Fibroblast of skin of left quadriceps (primary cell): ENCODE results near the gene GSE1.
A peak's percentile ranks its signal among the peaks of the same experiment; 100 is the strongest.

Source experiments
- DNase-seq, 2 experiments: peaks; one replicate each; pipeline ENCODE4 v3.0.0-alpha.2; 2013; ENCODE audit warnings: low read depth in 2 of 2

GSE1 gene

GRCh38 chr16:85605051-85605911 is 7.8 kb upstream of the GSE1 start:
- DNase-seq: no peak

DNA sequence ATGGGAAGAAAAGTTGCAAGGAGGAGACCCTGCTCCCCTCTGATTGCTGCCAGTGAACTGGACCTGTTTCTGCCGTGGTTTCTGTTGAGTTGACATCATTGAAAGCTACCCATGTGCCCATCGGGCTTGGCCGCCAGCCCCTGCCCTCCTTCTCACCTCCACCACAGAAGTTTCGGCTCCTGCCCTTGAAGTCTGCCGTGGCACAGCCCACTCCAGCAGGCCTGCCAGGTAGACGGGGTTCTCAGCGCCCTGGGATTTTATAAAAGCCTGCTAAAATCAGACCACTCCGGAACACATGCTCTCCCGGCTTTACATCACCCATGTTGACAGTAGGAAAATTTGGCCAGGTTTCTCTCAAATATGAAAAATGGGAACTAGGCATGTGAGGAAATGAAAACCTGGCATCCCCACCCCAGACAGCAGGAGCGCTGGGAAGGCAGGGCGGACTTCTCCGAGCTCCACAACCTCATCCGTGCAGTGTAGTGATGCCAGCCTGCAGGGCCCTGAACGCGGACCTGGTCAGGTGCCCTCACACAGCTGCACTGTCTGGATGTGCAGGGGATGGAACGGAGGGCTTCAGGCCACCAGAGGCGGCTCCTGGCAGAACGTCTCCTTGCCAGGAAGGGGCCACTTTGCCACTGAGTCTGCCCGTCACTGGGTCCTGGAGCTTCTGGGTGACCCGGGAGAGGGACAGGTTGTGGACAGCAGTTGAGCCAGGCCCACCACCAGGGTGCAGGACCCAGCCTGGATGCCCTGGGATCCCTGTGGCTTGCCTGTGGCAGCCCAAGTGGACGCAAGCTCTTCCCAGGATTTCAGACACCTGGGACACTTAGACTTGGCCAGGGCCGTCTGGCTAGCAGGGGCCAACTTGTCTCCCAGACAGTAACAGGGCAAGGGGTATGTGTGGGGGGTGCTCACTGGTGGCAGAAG is 6.9 kb upstream of the GSE1 start:
- DNase-seq: no peak

DNA sequence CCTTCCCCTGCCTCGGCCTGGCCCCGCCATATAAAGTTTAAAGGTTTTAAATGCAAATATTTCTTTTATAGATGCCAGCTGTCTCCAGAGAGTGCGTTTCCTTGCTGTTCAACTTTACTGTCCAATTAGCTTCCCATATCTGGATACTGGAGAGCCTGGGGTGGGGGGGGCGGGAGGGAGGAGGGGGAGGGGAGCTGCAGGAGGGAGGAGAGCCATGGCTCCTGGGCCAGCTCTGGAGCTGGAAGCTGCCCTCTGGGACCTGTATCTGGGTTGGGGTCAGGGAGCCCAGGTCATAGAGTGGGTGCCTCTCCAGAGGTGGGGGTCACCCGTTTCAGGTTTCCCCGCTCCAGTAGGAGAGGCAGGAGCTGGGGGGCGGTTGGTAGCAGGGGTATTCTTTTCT is 6.2 kb upstream of the GSE1 start:
- DNase-seq: no peak

DNA sequence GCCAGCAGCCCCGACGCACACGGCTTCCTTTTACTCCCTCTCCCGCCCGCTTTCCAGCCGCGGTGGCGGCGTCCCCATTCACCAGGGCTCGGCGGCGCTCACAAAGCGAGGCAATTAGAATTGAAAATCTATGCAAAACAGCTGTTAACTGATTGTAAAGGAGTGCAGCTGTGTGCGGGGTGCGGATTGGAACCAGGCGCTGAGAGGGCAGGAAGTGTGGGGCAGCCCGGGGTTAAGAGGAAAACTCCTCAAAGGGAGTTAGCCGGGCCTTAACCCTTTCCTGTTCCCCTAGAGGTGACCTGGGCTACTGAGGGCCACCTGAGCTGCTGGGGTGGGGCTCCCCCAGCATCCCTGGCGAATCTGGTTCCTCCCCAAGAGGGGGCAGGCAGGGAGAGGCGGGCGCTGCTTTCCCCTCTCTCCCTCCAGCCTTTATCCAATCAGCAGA is 5.8 kb upstream of the GSE1 start:
- DNase-seq: no peak

DNA sequence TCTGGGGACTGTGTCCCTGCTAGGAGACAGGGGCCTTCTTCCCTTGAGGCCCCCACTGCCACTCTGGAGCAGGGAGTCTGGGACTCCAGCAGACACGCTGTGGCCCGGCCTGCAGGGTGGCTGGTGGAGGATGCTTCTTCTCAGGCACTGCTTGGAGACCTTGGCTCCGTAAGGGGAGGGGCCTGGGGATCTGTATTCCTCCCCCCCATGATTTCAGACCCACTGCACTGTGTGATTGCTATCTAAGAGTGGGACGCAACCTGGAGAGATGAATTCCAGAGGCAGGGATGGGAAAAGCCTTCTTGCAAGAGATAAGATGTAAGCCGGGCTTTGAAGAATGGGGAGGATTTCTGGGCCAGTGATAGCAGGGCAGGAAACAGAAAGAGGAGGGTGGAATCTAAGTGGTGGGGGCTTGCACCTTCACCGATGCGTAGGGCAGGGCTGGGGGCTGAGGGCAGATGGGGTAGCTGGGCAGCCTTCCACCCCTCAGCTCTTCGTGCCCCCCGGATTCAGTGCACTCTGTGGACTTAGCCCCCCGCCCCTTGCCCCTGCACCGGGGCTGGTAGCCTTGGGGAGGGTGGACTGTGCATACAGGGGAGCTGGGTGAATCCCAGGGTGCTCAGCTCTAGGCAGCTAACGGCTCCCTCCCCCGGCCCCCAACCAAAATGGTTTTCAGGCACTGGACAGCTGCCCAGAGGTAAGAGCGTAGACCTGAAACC is 5.2 kb upstream of the GSE1 start:
- DNase-seq: no peak

DNA sequence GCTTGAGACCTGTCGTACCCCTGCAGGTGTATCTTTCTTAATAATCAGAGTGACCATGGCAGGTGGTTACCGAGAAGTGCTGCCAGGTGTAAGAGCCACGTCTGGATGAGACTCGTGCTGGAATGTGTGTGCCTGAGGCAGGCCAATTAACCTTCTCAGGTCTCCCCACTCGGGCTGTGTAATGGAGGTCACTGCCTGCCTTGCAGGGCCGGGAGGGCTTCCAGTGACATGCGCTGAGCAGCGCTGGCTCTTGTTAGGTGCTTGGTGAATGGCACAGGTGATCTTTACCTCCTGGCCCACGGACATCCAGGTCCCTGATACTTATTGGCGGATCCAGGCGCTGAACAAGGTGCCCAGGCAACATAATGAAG is 4.6 kb upstream of the GSE1 start:
- no peak for DNase-seq

- no peak for DNase-seq
Observed at GRCh38 chr16:85608887-85609286, 4.2 kb upstream of the GSE1 start.

DNA sequence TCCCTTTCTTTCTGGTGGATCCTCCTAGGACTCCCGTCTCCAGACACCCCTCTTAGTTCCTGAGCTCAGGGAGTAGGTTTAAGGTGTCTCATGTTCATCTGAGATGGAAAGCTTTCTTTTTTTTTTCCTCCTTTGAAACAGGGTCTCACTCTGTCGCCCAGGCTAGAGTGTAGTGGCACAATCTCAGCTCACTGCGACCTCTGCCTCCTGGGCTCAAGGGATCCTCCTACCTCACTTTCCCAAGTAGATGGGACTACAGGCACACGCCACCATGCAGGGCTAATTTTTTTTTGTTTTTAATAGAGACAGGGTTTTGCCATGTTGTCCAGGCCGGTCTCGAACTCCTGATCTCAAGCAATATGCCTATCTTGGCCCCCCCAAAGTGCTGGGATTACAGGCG is 3.6 kb upstream of the GSE1 start:
- DNase-seq: no peak

GRCh38 chr16:85610059-85610445 is 3.1 kb upstream of the GSE1 start:
- DNase-seq: no peak

DNA sequence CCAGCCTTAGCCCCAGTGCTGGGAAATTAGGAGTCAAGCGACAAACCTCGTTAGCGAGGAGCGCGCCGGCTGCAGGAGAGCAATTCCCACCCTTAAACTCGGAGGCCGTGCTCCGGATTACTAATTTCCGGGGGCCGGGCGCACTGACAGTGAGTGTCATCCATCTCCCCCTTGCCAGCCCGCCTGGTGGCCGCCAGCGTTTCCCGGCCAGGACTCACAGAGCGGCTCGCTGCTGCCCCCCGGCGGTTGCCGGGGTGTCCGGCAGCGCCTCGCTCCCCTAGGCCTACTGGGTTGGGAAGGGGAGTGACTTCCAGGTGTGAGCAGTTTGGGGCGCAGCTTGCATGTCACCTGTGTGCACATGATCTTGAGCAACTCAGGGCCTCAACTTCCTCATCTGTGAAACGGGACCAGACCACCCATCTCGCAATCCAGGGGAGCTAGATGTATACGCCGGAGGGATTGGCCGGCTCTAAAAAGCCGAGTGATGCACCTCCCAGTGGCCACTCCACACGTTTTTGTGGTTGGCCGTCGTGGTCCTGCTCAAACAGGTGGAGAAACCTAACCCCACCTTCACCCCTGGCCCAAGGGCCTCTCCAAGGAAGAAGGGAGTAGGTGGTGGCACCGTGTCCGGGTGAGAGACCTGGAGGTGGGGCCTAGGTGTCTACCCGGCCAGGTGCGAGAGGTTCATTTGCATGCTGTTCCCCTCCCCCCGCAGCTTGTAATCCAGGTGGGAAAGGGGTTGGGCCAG is 2.5 kb upstream of the GSE1 start:
- DNase-seq: peak; percentile 70 to 71

GRCh38 chr16:85611194-85611443 is 2.0 kb upstream of the GSE1 start:
- no peak for DNase-seq

DNA sequence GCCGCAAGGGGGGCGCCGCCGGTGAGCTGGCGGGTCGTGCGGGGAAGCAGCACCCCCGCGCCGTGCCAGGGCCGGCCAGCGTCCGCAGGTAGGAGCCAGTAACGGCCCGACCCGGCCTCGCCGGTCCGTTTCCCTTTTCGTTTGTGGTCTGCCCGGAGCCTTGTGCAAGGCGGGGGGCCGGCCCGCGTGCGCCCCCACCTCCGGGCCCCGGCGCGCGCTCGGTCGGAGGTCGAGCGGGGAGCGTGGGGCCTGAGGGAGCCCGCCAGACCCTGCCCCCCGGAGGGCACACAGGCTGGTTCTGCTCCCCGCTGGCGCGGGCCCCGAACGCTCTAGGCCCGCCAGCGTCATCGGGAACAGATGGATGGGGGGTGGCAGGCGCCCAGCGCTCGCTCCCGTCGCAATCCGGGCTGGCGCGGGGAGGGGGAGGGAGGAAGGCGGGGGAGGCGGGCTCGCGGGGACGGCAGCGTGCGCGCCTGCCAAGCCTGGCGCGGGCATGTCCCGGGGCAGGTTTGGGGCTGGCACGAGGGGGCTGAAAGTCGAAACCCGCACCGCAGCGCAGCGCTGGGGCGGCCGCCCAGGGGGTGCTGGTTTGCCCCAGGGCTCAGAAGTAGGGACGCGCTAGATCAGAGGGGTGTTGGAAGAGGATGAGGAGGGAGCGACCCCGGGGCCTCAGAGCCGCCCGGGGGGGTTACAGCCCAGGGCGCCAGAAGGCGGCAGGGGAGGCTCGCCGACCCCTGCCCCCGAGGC is 1.5 kb upstream of the GSE1 start:
- DNase-seq: peak; percentile 56 to 63

DNA sequence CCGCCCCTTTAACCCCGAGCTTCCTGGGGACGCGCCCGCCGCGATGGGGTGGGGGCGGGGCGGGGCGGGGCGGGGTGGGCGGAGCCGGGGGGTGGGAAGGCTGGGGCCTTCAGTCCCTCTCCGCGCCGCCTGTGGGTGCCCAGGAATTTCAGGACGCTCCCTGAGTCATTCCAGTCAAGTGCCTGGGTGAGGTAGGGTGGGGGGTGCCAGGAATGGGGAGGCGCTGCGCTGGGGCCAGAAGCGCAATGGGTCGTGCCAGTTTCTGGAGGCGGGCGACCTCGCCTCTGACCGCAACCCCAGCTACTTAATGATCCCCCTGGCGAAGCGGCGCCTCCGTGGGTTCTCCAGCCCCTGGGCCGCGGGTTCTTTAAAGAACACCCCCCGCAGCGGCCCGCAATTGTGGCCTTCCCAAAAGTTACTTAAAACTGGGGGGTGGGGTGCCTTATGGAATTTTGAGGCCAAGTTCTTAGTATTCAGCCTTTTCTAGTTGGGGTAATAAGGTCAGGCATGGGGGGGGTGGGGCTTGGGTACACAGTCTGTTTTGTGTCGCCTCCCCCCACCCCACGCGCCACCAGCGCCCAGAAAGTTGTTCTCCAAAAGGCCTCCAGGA is 826 bp upstream of the GSE1 start:
- DNase-seq: peak; percentile 74 to 77

DNA sequence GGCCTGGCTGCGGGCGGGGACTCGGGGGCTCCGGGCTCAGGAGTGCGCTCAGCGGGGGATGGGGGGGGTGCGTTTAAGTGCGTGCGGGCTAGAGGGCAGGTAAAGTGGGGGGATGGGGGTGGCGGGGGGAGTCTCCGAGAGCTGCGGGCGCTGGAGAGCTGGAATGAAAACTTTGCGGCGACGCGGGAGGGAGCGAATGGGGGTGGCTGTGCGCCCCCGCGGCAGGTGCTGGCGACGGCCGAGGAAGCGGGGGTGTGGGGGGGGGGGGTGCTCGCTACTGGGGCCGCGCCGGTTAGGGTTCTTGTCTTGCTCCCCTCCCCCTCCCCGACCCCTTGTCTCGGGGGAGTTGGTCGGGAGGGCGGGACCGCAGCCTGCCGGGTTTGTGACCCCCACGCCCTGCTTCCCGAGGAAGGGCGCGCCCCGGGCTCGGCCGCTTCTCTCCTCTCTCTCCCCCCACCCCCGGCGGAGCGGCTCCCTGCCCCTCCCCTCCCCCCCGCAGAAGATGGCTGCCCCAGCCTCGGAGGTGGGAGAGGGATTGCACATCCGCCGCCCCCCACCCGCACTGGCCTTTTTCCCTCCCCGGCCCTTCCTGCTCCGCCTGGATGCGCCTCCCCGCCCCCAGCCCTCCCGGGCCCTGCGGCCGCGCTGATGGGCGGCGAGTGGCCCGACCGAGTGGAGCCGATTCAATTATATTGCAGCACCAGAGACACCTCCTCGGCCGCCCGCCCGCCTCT is 649 bp downstream of the GSE1 start:
- no peak for DNase-seq

DNA sequence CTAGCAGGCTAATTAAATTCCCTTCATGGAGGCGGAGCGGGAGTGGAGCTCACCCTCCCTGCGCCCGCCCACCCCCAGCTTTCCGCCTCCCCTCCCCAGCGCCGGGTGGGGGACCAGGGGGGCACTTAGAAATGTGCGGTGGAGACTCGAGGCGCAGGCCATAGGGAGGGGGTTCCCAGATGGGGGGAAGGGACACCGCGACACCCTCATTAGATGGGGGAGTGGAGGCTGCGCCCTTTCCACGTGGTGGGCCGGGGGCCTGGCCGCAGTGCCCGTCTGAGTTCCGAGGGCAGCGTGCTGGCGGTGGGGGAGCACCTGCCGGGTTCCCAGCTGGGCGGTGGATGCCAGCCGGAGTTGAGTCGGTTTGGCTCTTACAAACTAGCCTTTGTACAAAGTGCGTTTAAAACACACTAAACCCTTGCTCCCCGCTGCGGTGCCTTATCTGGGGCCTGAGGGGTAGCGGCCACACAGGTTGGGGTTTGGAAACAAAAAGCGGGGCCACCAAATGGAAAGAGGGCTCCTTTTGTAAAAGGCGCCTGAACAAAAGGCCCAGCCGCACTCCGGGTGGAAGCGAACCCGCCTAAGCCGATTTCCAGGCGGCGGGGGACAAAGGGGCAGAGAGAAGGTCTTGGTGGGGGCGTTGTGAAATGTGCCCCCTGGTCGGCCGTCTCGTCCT is 1.4 kb downstream of the GSE1 start:
- no peak for DNase-seq

GRCh38 chr16:85615014-85615851 is 2.1 kb downstream of the GSE1 start:
- no peak for DNase-seq

DNA sequence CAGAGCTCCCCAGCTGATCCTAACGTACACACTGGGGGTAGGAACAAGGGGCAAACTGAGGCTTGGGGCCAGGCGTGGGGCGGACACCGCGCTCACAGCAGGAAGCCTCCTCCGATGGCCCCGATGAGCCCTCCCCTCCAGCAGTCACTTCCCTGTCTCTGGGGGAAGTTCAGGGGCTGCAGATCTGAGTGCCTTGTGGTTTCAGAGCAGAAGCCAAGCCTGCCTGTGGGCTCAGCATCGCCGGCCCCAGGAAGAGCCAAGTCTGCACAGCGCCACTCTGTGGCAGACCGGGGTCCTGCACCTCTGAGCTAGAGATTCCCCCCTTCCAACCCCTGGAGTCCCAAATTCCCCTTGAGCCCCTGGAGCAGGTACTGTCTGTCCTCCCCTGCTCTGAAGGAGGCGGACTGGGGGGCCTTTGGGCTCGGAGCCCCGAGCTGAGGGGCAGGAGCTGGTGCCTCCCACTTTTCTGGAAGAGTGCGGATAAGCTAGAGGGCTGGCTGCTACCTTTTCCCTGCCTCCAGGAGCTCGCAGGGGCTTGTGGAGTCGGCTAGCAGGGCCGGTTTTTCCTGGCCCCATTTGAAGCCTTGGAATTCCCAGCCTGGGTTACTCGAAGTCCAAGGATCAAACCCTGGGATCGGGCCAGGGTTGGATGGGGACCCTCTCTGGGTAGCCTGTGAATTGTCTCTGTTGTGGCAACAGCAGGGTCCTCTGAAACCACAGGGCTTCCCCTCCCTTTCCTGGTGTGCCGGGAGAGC is 2.9 kb downstream of the GSE1 start:
- DNase-seq: peak; percentile 77
